GM10266 (cell line): Measurements from ENCODE around the gene GPR158.
"Not testable (repeated sequence)": the region's sequence is repeated elsewhere in the genome, so short reads cannot be mapped to it uniquely, and the experiment has no call there.

Source experiments
- DNase-seq: peaks from one replicate; pipeline ENCODE4 v3.0.0; 2012; ENCODE audit errors: extremely low spot score
- CTCF ChIP-seq: IDR thresholded peaks from 2 replicates; pipeline ENCODE4 v1.5.1; 2012; ENCODE audit warnings: mild to moderate bottlenecking, low read depth; ENCODE audit not compliant: control insufficient read depth, insufficient read depth; ENCODE audit errors: missing control alignments

Gene GPR158

DNA sequence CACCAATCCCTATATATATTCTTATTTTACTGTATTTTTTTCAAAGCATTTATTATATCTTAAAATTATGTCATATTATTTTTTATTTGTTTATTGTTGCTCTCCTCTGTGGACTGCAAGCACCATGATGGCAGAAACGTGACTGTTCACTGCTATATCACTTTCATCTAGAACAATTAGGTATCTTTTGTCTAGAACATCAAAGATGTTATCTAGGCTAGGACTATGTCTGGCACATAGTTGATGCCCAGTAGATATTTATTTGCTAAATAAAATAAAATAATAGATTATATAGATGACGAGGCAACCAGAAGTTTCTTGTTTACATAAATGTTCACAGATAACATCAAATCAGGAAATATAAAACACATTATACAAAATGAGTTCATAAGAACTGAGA, 12.4 kb upstream of the GPR158 start:
- no peak for TF ChIP-seq CTCF
- DNase-seq, result no peak

DNA sequence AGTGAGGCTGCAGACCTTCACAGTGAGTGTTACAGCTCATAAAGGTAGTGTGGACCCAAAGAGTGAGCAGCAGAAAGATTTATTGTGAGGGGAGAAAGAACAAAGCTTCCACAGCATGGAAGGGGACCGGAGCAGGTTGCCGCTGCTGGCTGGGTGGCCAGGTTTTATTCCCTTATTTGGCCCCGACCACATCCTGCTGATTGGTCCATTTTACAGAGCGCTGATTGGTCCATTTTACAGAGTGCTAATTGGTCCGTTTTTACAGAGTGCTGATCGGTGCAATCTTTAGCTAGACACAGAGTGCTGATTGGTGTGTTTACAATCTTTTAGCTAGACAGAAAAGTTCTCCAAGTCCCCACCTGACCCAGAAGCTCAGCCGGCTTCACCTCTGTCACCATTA, 11.3 kb upstream of the GPR158 start:
- not testable (repeated sequence) for DNase-seq

GRCh38 chr10:25169740-25170139, 5.1 kb upstream of the GPR158 start:
- no peak for TF ChIP-seq CTCF
- DNase-seq, result no peak

- TF ChIP-seq CTCF, result no peak
Measured at GRCh38 chr10:25170627-25171026, 4.2 kb upstream of the GPR158 start.

GRCh38 chr10:25175527-25176420, 973 bp downstream of the GPR158 start:
- TF ChIP-seq CTCF, result no peak
- DNase-seq, result no peak

More at GRCh38 chr10:25170627-25171026, 4.2 kb upstream of the GPR158 start:
- DNase-seq, result no peak

GRCh38 chr10:25176421-25176968, 1.7 kb downstream of the GPR158 start:
- TF ChIP-seq CTCF, result no peak
- DNase-seq, result no peak

- no peak for TF ChIP-seq CTCF
- no peak for DNase-seq
Measured at GRCh38 chr10:25177093-25177753, 2.4 kb downstream of the GPR158 start.
